Measurements from ENCODE around the gene SERPINE2.

SERPINE2 gene

GRCh38 chr2:224085246-224085645 lies 46.2 kb upstream of the SERPINE2 start:
- Histone ChIP-seq H3K4me2 (ENCODE audit: low read length) (no peak overlapping the region), H3K27ac (ENCODE audit: low read depth, low read length, poor library complexity, severe bottlenecking) (no peak overlapping the region)
- TF ChIP-seq EZH2 (IDR thresholded peaks at IDR 0.05; ENCODE audit: borderline replicate concordance, low read length) (no peak), CTCF (IDR thresholded peaks at IDR 0.05; ENCODE audit: low read length) (no peak)

GRCh38 chr2:224084266-224084892 lies 45.3 kb upstream of the SERPINE2 start:
- Histone ChIP-seq H3K4me1 (ENCODE audit: insufficient read depth, low read length, severe bottlenecking) (no peaks in the 10 kb centered on the region), H3K9me2 (ENCODE audit: low read depth, low read length) (no peaks in the 10 kb centered on the region), H3K27ac (ENCODE audit: low read depth, low read length, poor library complexity, severe bottlenecking) (no peak overlapping the region), H3K4me2 (ENCODE audit: low read length) (no peak overlapping the region), H3K79me2 (ENCODE audit: insufficient read depth, low read length) (no peaks in the 10 kb centered on the region), H3K27me3 (ENCODE audit: insufficient read depth, low read length) (no peaks in the 10 kb centered on the region), H2AFZ (ENCODE audit: low read length) (no peak overlapping the region), H3K9me3 (ENCODE audit: low read length) (no peaks in the 10 kb centered on the region), H3F3A (ENCODE audit: insufficient read depth, low read length) (no peaks in the 10 kb centered on the region), H3K4me3 (ENCODE audit: low read depth, low read length, poor library complexity, severe bottlenecking) (no peak overlapping the region), H3K36me3 (ENCODE audit: insufficient read depth, low read length) (no peaks in the 10 kb centered on the region), H3K9ac (ENCODE audit: low read length) (no peak overlapping the region), H4K20me1 (ENCODE audit: insufficient read depth, low read length) (no peaks in the 10 kb centered on the region)
- TF ChIP-seq EZH2 (IDR thresholded peaks at IDR 0.05; ENCODE audit: borderline replicate concordance, low read length) (no peak), CTCF (IDR thresholded peaks at IDR 0.05; ENCODE audit: low read length) (no peak)

More at GRCh38 chr2:224085246-224085645, 46.2 kb upstream of the SERPINE2 start:
- Histone ChIP-seq H4K20me1 (ENCODE audit: insufficient read depth, low read length) (no peaks in the 10 kb centered on the region), H3K9ac (ENCODE audit: low read length) (no peak overlapping the region), H3K4me3 (ENCODE audit: low read depth, low read length, poor library complexity, severe bottlenecking) (no peak overlapping the region), H3F3A (ENCODE audit: insufficient read depth, low read length) (no peaks in the 10 kb centered on the region), H3K27me3 (ENCODE audit: insufficient read depth, low read length) (no peaks in the 10 kb centered on the region), H3K4me1 (ENCODE audit: insufficient read depth, low read length, severe bottlenecking) (no peaks in the 10 kb centered on the region), H2AFZ (ENCODE audit: low read length) (no peak overlapping the region), H3K79me2 (ENCODE audit: insufficient read depth, low read length) (no peaks in the 10 kb centered on the region), H3K36me3 (ENCODE audit: insufficient read depth, low read length) (no peaks in the 10 kb centered on the region), H3K9me2 (ENCODE audit: low read depth, low read length) (no peaks in the 10 kb centered on the region), H3K9me3 (ENCODE audit: low read length) (no peaks in the 10 kb centered on the region)

GRCh38 chr2:224083638-224084037 lies 44.6 kb upstream of the SERPINE2 start:
- H3F3A ChIP-seq (ENCODE audit: insufficient read depth, low read length), result no peaks in the 10 kb centered on the region
- H4K20me1 ChIP-seq (ENCODE audit: insufficient read depth, low read length), result no peaks in the 10 kb centered on the region
- H3K27ac ChIP-seq (ENCODE audit: low read depth, low read length, poor library complexity, severe bottlenecking), result no peak overlapping the region
- no peak overlapping the region for H2AFZ ChIP-seq (ENCODE audit: low read length)
- H3K4me3 ChIP-seq (ENCODE audit: low read depth, low read length, poor library complexity, severe bottlenecking), result no peak overlapping the region
- no peaks in the 10 kb centered on the region for H3K27me3 ChIP-seq (ENCODE audit: insufficient read depth, low read length)
- no peaks in the 10 kb centered on the region for H3K4me1 ChIP-seq (ENCODE audit: insufficient read depth, low read length, severe bottlenecking)
- H3K9ac ChIP-seq (ENCODE audit: low read length), result no peak overlapping the region
- H3K79me2 ChIP-seq (ENCODE audit: insufficient read depth, low read length), result no peaks in the 10 kb centered on the region
- H3K9me2 ChIP-seq (ENCODE audit: low read depth, low read length), result no peaks in the 10 kb centered on the region
- no peak overlapping the region for H3K4me2 ChIP-seq (ENCODE audit: low read length)
- no peaks in the 10 kb centered on the region for H3K36me3 ChIP-seq (ENCODE audit: insufficient read depth, low read length)
- TF ChIP-seq EZH2 (IDR thresholded peaks at IDR 0.05; ENCODE audit: borderline replicate concordance, low read length) (no peak), CTCF (IDR thresholded peaks at IDR 0.05; ENCODE audit: low read length) (no peak)
- H3K9me3 ChIP-seq (ENCODE audit: low read length), result no peaks in the 10 kb centered on the region

Data from OCI-LY1 (cell line).